Measurements from ENCODE around the gene PTX3.

Gene PTX3

GRCh38 chr3:157438194-157438730 lies 1.6 kb downstream of the PTX3 start:
- TF ChIP-seq CTCF (IDR thresholded peaks at IDR 0.05; ENCODE audit: extremely low read depth, insufficient read depth, missing control alignments): no peak
- in situ Hi-C loops (cut with MboI; ENCODE audit: low pct_unique_long_range_greater_than_20kb, low sequenced_read_pairs, unreplicated experiment): no loop called here
- peak; percentile 7 for DNase-seq (ENCODE audit: low spot score)

- in situ Hi-C loops (cut with MboI; ENCODE audit: low pct_unique_long_range_greater_than_20kb, low sequenced_read_pairs, unreplicated experiment): no loop called here
- TF ChIP-seq CTCF (IDR thresholded peaks at IDR 0.05; ENCODE audit: extremely low read depth, insufficient read depth, missing control alignments): no peak
- DNase-seq (ENCODE audit: low spot score): no peak
Measured at GRCh38 chr3:157441102-157441624, 4.5 kb downstream of the PTX3 start.

GRCh38 chr3:157442729-157443128 lies 6.1 kb downstream of the PTX3 start:
- DNase-seq (ENCODE audit: low spot score): no peak
- in situ Hi-C loops (cut with MboI; ENCODE audit: low pct_unique_long_range_greater_than_20kb, low sequenced_read_pairs, unreplicated experiment): no loop called here
- no peak for TF ChIP-seq CTCF (IDR thresholded peaks at IDR 0.05; ENCODE audit: extremely low read depth, insufficient read depth, missing control alignments)

GRCh38 chr3:157443905-157444796 lies 7.5 kb downstream of the PTX3 start:
- no peak for TF ChIP-seq CTCF (IDR thresholded peaks at IDR 0.05; ENCODE audit: extremely low read depth, insufficient read depth, missing control alignments)
- in situ Hi-C loops (cut with MboI; ENCODE audit: low pct_unique_long_range_greater_than_20kb, low sequenced_read_pairs, unreplicated experiment): no loop called here
- no peak for DNase-seq (ENCODE audit: low spot score)

- DNase-seq (ENCODE audit: low spot score): no peak
- in situ Hi-C loops (cut with MboI; ENCODE audit: low pct_unique_long_range_greater_than_20kb, low sequenced_read_pairs, unreplicated experiment): no loop called here
- TF ChIP-seq CTCF (IDR thresholded peaks at IDR 0.05; ENCODE audit: extremely low read depth, insufficient read depth, missing control alignments): no peak
Measured at GRCh38 chr3:157444797-157445184, 8.1 kb downstream of the PTX3 start.

- TF ChIP-seq CTCF (IDR thresholded peaks at IDR 0.05; ENCODE audit: extremely low read depth, insufficient read depth, missing control alignments): no peak
- DNase-seq (ENCODE audit: low spot score): no peak
- in situ Hi-C loops (cut with MboI; ENCODE audit: low pct_unique_long_range_greater_than_20kb, low sequenced_read_pairs, unreplicated experiment): no loop called here
Measured at GRCh38 chr3:157445857-157446256, 9.2 kb downstream of the PTX3 start.

All from GM13977 (cell line).